Measurements from ENCODE around the gene TGFBR3L. TPM values are rescaled to one million over a fixed set of nuclear protein-coding genes. Genes with fewer than 3 reads are reported as not detected.
"Not testable (repeated sequence)": the region's sequence is repeated elsewhere in the genome, so short reads cannot be mapped to it uniquely, and the experiment has no call there.

TGFBR3L gene
- polyA plus RNA-seq, 6 donors from 2014 or later, result not detected

DNA sequence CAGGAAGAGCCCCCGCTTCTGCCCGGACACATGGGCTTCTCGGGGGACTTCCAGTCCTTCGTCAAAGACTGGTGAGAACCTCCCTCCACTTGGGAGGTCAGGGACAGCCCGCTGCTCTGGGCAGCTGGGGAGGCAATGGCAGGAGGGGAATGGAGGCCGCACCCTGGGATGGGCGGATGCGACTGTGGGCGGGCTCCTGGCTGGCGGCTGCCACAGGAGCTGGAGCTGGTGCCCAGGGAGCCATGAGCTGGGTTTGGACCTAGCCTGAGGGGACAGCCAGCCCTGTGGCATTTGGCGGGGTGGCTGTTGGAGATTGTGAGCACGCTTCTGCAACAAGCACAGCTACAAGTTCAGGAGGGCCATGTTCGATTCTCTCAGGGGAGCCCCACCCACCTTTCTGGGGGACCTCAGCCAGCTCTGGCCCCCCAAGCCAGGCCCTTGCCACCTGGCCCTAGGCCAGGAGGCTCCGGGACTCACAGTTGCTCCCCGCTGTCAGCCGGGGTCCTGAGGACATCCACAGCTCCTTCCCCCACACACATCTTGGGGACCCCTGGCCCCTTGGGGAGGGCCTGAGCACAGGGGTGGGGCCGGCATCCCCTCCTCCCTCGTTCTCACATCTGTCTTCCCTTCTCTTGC, 3.0 kb upstream of the TGFBR3L start:
- Mint-ChIP-seq H3K27ac (peak overlapping the region in 1 of 6 donors; percentile 70), H3K36me3 (peaks cover 0 to 28% of the 10 kb centered on the region in 2 donors), H3K4me1 (peaks cover 10 to 20% (median 19%) of the 10 kb centered on the region in 3 donors), H3K27me3 (peaks cover 0 to 19% (median 8%) of the 10 kb centered on the region in 3 donors), H3K4me3 (no peak overlapping the region), H3K9me3 (no peaks in the 10 kb centered on the region)
- no peak for DNase-seq
- ATAC-seq (ENCODE audit: low read depth in 2 of 2), result no peak

GRCh38 chr19:7912144-7912696, 2.4 kb upstream of the TGFBR3L start:
- DNase-seq (no peak), ATAC-seq (ENCODE audit: low read depth in 2 of 2) (no peak)
- H3K4me3 Mint-ChIP-seq, result no peak overlapping the region
- peaks cover 11 to 22% (median 16%) of the 10 kb centered on the region in 3 donors for H3K4me1 Mint-ChIP-seq
- H3K9me3 Mint-ChIP-seq, result no peaks in the 10 kb centered on the region
- no peak overlapping the region for H3K27ac Mint-ChIP-seq
- H3K27me3 Mint-ChIP-seq, result peaks cover 0 to 23% (median 12%) of the 10 kb centered on the region in 3 donors
- H3K36me3 Mint-ChIP-seq, result peaks cover 0 to 28% of the 10 kb centered on the region in 2 donors

DNA sequence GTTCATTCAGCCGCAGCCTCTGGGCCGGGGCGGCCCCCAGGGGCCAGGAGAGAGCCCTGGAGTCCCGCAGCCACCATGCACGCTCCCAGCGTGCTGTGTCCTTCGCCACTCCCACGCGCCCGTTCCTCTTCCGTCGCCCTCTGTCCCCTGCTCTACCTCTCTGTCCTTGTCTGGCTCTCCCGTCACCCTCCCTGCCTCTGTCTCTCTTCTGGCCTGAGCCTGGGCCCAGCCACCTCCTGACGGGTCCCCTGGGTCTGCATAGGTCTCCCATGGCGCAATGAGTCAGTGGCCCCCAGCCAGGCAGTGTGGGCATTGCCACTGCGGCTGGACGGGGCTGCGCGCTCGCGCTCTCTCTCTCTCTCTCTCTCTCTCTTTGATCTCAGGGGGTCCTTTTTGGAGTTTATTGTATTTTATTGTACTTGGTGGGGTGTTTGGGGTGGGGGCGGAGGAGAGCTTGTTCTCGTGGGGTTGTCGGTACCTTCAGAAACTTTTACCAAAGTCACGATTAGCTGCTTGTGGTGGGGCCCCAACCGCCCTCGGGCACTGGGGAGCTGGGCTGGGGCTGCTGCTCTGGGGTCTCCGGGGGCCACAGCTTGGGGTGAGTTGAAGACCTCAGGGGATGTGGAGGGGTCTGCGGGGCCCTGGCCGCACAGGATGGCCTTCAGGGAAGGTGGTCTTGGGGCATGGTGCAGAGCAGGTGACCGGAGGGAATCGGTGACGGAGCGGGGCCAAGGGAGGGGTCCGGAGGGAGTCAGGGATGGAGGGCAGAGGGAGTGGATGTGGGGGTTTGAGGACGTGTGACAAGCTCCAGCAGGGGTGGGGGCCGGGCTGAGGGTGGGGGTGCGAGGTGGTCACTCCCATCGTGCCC, 1.7 kb upstream of the TGFBR3L start:
- Mint-ChIP-seq H3K4me3 (no peak overlapping the region), H3K36me3 (peaks cover 0 to 28% of the 10 kb centered on the region in 2 donors), H3K4me1 (peaks cover 11 to 19% (median 13%) of the 10 kb centered on the region in 3 donors), H3K27ac (no peak overlapping the region), H3K27me3 (peaks cover 4 to 29% (median 13%) of the 10 kb centered on the region in 3 donors), H3K9me3 (no peaks in the 10 kb centered on the region)
- DNase-seq, result no peak
- no peak for ATAC-seq (ENCODE audit: low read depth in 2 of 2)

GRCh38 chr19:7913652-7914051, 978 bp upstream of the TGFBR3L start:
- no peak for ATAC-seq (ENCODE audit: low read depth in 2 of 2)
- peaks cover 0 to 28% of the 10 kb centered on the region in 2 donors for H3K36me3 Mint-ChIP-seq
- H3K4me1 Mint-ChIP-seq, result peaks cover 12 to 24% (median 16%) of the 10 kb centered on the region in 3 donors
- no peaks in the 10 kb centered on the region for H3K9me3 Mint-ChIP-seq
- H3K4me3 Mint-ChIP-seq, result no peak overlapping the region
- DNase-seq, result no peak
- no peak overlapping the region for H3K27ac Mint-ChIP-seq
- peaks cover 8 to 36% (median 17%) of the 10 kb centered on the region in 3 donors for H3K27me3 Mint-ChIP-seq

DNA sequence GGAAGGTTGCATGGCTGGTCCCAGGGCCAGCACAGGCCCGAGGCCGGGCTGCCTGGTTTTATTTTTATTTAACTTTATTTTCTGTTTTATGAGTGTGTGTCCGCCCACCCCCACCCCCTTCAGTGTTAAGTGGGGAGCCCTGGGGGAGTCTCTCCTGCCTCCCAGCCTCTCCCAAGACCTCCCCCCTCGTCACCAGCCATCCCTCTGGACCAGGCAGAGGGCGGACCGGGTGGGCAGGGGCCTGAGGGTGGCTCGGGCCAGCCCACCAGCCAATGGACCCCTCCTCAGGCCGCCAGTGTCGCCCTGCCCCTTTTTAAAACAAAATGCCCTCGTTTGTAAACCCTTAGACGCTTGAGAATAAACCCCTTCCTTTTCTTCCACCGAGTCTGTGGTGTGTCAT, 531 bp upstream of the TGFBR3L start:
- no peak for ATAC-seq (ENCODE audit: low read depth in 2 of 2)
- H3K4me1 Mint-ChIP-seq, result peaks cover 12 to 24% (median 16%) of the 10 kb centered on the region in 3 donors
- no peaks in the 10 kb centered on the region for H3K9me3 Mint-ChIP-seq
- peak overlapping the region in 1 of 6 donors; percentile 61 for H3K27ac Mint-ChIP-seq
- H3K36me3 Mint-ChIP-seq, result peaks cover 0 to 28% of the 10 kb centered on the region in 2 donors
- DNase-seq, result no peak
- H3K4me3 Mint-ChIP-seq, result peak overlapping the region in 1 of 8 donors; percentile 21
- peaks cover 8 to 36% (median 17%) of the 10 kb centered on the region in 3 donors for H3K27me3 Mint-ChIP-seq

DNA sequence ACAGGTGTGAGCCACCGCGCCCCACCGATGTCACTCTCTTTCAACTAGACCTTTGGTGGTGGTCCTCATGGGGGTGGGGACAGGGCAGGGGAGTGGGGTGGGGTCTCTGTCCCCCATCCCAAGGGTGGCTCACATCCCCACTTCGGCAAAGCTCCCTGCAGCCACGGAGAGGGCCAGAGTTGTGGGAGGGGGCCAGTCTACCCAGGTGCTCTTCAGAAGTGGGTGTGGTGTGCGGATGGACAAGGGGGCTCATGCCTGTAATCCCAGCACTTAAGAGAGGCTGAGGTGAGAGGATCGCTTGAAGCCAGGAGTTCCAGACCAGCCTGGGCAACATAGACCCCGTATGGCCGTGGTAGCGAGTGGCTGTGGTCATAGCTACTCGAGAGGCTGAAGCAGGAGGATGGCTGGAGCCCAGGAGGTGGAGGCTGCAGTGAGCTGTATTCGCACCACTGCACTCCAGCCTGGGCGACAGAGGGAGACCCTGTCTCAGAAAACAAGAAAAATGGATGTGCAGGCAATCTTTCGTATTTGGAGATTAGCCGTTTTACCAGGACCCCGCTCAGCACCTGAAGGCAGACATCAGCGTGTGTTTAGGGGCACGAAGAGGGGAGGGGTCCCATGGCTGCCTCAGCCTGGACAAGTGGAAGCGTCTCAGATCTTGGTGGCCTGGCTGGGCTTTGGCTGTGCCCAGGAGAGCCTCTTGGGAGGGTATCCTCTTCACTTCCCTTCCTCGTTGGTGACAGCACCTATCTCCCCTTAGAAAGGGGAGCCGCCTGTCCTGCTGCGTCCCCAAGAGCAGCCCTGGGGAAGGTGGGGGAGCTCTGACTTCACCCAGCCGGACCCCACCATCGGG, 846 bp downstream of the TGFBR3L start:
- Mint-ChIP-seq H3K36me3 (peaks cover 0 to 26% of the 10 kb centered on the region in 2 donors), H3K27ac (peak overlapping the region in 3 of 6 donors; percentile 18 to 62 (median 61)), H3K4me1 (peaks cover 21 to 36% (median 25%) of the 10 kb centered on the region in 3 donors), H3K4me3 (peak overlapping the region; percentile 59 to 86 (median 74)), H3K9me3 (no peaks in the 10 kb centered on the region), H3K27me3 (peaks cover 16 to 48% (median 17%) of the 10 kb centered on the region in 3 donors)
- ATAC-seq (ENCODE audit: low read depth in 2 of 2) (no peak), DNase-seq (no peak)

GRCh38 chr19:7916103-7916954, 1.7 kb downstream of the TGFBR3L start:
- H3K36me3 Mint-ChIP-seq, result peaks cover 0 to 20% of the 10 kb centered on the region in 2 donors
- no peaks in the 10 kb centered on the region for H3K9me3 Mint-ChIP-seq
- peaks cover 26 to 44% (median 31%) of the 10 kb centered on the region in 3 donors for H3K4me1 Mint-ChIP-seq
- peak overlapping the region; percentile 67 to 87 (median 82) for H3K4me3 Mint-ChIP-seq
- ATAC-seq (ENCODE audit: low read depth in 2 of 2) (peak; percentile 2 to 3), DNase-seq (peak; percentile 56)
- H3K27ac Mint-ChIP-seq, result peak overlapping the region in 2 of 6 donors; percentile 18 to 61
- peaks cover 16 to 48% (median 17%) of the 10 kb centered on the region in 3 donors for H3K27me3 Mint-ChIP-seq

DNA sequence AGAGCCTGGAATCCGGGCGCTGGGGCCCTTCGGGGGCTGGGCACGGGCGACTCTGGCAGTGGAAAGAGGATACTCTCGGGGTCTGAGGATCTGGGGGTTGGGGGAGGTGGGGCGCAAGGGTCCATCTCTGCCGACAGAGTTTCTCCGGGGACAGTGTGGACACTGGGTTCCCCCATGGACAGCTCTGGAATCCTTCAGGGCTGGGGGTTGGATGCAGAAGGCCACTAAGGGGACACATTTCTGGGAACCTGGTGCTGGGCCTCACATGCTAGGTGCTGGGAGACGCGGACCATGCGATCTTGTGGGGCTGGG, 2.3 kb downstream of the TGFBR3L start:
- H3K36me3 Mint-ChIP-seq, result peaks cover 0 to 14% of the 10 kb centered on the region in 2 donors
- DNase-seq (no peak), ATAC-seq (ENCODE audit: low read depth in 2 of 2) (no peak)
- peak overlapping the region in 1 of 6 donors; percentile 26 for H3K27ac Mint-ChIP-seq
- H3K27me3 Mint-ChIP-seq, result peaks cover 16 to 48% (median 17%) of the 10 kb centered on the region in 3 donors
- peak overlapping the region; percentile 35 to 87 (median 82) for H3K4me3 Mint-ChIP-seq
- H3K4me1 Mint-ChIP-seq, result peaks cover 30 to 49% (median 35%) of the 10 kb centered on the region in 3 donors
- no peaks in the 10 kb centered on the region for H3K9me3 Mint-ChIP-seq

- Mint-ChIP-seq H3K27ac (peak overlapping the region in 2 of 6 donors; percentile 29 to 74), H3K36me3 (peaks cover 0 to 8% of the 10 kb centered on the region in 2 donors), H3K4me3 (peak overlapping the region; percentile 57 to 87 (median 82)), H3K27me3 (peaks cover 16 to 48% (median 17%) of the 10 kb centered on the region in 3 donors), H3K9me3 (no peaks in the 10 kb centered on the region), H3K4me1 (peaks cover 35 to 54% (median 38%) of the 10 kb centered on the region in 3 donors)
- peak; percentile 57 for DNase-seq
- ATAC-seq (ENCODE audit: low read depth in 2 of 2), result peak; percentile 26 to 40
These were observed 2.8 kb downstream of the TGFBR3L start for GRCh38 chr19:7917267-7918061.

DNA sequence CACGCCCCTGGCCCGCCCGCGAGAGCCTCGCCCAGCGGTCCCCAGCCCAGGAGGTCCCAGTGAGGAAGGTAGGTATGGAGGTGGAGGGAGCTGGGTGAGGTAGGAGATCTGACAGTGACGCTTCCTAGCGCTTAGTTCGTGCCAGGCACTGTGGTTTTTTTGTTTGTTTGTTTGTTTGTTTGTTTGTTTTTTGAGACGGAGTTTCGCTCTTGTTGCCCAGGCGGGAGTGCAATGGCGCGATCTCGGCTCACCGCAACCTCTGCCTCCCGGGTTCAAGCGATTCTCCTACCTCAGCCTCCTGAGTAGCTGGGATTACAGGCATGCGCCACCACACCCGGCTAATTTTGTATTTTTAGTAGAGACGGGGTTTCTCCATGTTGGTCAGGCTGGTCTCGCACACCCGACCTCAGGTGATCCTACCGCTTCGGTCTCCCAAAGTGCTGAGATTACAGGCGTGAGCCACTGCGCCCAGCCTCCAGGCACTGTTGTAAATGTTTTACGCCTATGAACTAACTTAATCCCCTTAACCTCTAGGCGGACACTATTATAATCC, 3.5 kb downstream of the TGFBR3L start:
- Mint-ChIP-seq H3K4me3 (peak overlapping the region; percentile 30 to 73 (median 58)), H3K27ac (peak overlapping the region in 1 of 6 donors; percentile 74), H3K4me1 (peaks cover 33 to 54% (median 39%) of the 10 kb centered on the region in 3 donors), H3K27me3 (peaks cover 16 to 48% (median 17%) of the 10 kb centered on the region in 3 donors)
- not testable (repeated sequence) for ATAC-seq (ENCODE audit: low read depth in 2 of 2); H3K9me3 Mint-ChIP-seq; DNase-seq; H3K36me3 Mint-ChIP-seq

All from naive B cell (primary cell).